ENCODE measurements around the gene ERCC6L2.

ERCC6L2 gene

DNA sequence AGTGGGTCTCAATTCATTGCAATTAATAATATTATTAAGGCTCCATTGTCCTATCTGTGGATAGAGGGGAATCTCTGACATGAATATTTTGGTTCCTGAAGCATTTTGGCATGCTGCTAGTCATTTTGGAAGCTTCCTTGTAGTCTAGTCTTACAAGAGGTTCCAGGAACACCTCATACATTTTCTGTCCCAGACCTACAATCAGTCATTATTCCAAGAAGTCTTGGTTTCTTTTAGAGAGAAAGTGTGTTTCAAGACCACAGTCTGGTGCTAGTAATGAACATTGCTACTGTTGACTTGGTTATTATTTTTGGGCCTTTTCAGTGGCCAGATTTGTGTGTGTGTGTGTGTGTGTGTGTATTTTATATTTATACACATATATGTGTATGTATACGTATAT is 98.9 kb downstream of the ERCC6L2 start:
- FAIRE-seq (no peak), DNase-seq (ENCODE audit: insufficient read length, low spot score) (no peak)

DNA sequence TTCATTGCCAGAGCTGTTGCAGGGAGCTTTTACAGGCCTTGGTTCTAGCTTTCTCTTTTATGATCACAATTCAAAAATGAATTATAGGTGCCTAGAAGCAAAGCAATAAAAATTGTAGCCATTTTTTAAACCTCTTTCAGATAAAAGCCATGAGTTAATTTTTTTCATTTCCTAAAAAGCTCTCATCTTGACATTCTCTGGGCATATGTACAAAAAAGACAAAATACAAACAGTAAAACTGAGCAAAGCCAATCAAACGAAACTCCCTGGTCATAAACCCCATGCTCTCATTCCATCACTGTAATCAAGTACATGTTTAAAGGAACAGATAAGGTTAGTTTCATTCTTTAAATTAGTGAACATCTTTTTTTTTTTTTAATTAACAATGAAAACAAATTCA is 101.9 kb downstream of the ERCC6L2 start:
- no peak for FAIRE-seq
- DNase-seq (ENCODE audit: insufficient read length, low spot score) = no peak

DNA sequence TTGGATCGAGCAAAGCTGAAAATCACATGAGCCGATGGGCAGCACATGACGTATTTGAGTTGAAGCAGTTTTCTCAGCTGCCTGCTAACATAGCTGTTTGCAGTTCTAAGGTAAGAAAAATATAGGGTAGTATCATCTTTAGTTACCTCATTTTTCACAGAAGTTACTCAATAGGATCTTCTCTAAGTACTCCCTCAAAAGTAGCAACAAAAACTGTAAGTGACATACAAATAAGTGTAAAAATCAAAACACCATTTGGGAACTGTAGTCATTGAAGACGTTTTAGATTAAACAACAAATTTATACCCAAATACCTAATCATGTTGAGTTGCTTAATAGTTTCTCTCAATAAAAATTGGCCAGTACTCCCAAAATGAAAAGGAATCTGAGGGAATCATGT is 102.6 kb downstream of the ERCC6L2 start:
- no peak for FAIRE-seq

DNA sequence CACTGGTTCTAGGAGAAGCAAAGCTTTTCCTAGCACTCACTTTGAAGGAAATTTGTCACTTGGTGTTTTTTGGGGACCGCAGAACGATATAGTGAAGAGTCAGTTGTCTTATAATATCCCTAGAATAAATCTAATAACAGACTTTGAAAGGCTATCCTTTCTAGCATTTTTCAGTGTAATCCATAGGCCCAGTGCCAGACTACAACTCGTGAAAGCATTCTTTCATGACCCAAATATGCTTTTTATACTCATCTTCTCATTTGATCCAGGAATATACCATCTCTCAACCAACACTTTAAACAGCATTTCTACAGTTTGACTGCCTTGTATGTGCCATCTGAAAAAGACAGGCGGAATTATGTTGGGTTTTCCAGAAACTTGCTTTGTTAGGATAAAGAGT is 104.0 kb downstream of the ERCC6L2 start:
- DNase-seq (ENCODE audit: insufficient read length, low spot score) (no peak), FAIRE-seq (no peak)

More for the DNA sequence above, 102.6 kb downstream of the ERCC6L2 start:
- DNase-seq (ENCODE audit: insufficient read length, low spot score) = no peak

DNA sequence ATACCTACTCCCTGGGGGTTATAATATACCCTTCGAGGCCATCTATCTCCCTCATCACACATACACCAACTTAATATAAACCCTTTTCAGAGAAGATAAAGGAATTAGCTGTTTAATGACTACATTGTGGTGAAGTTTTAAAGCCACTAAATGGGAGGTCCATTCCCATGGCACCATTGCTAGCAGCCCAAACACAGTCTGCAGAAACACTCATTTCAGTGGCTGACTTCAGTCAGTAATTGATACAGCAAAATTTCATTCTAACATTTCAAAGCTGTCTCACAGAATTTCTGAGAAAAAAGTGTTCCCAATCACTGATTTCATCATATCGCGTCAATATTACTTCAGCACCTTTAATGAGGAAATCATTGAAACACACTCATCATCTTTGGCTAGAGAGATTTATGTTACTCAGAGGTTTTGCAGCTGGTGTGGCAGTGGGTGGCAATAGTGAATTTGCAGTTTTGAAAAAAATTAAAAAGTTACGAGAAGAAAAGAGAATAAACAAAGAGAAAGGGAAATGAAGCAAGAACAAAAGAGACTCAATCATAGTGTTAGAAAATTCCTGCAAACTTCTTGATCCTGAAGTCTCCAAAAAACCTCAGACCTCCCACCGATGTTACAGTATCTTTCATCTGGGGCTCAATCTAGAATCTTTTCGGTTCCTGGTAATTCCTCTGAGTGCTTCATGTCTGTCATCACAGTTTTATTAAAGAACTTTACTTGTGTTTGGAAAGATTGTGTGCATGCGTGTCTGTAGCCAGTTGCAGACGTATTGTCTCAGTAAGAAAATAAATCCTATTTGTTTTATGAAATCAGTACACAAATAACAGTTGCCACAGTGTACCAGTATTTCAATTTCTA is 105.0 kb downstream of the ERCC6L2 start:
- no peak for FAIRE-seq
- no peak for DNase-seq (ENCODE audit: insufficient read length, low spot score)

DNA sequence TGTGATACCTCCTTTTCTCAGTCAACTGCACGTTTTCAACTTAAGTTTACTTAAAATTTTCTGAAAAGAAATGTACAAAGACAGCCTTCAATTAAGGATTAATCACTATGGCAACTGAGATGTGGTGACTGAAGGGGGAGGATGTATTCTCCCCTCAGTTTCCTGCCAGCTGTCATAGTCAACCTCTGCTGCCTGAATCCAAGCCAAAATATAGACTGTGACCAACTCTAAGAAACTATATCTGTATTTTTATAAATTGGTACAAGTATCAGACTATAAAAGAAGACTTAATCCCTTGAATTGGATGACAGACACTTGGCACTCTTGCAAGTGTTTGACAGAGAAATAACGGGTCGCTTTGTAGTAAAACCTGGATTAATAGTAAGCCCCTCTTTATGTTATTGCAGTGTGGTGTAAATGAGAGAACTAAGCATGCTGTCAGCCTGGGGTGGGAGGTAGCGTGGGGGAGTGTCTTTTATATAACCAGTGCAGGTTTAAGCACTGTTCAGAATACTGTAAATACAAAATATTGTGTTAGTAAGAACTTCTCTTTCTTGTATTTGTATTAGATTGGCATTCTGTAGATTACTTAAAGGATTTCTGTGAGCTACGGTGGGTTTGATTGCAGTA is 106.4 kb downstream of the ERCC6L2 start:
- FAIRE-seq = peak; percentile 53
- DNase-seq (ENCODE audit: insufficient read length, low spot score) = no peak

DNA sequence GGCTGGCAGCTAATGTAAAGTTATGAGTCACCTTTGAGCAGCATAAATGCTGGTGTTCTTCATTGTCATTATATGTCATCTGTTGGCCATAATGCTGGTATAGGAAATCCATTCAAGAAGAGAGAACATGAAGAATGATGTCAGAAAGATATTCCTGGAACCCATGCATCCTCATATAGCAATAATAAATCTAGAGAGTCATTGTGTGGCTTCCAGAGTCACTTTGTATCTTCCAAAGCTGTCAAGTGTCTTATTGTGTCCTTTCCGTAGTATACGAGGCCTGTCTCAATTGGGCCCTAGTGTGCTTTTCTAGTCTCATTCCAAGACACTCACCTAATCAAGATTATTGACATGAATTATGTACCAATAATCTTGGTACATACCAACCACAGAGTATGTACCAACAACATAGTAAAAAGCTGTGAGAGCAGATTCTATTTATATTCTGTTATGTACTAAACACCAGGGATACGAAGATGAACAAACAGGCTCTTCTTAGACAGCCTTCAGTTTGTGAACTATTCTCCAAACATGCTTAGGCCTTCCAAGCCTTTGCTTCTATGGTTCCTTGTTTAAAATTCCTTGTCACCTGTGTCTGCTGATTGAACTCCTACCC is 110.1 kb downstream of the ERCC6L2 start:
- DNase-seq (ENCODE audit: insufficient read length, low spot score) (no peak), FAIRE-seq (no peak)

DNA sequence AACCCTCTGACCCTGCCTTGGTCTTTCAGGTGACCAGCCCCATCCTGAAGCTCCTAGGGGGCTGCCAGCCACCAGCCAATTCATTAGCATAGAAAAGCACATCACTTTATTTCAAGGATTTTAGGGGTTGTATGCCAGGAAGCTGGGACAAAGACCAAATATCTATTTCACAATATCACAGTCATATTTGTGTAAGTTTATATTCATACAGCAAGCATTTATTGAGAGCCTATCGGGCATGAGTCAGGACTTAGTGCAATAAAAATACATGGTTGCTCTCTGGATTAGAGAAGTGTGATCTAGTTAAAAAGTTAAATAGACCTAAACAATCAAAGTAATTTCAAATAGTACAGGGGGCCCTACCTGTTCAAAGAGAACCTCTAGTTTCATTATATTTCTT is 113.8 kb downstream of the ERCC6L2 start:
- FAIRE-seq = no peak
- no peak for DNase-seq (ENCODE audit: insufficient read length, low spot score)

DNA sequence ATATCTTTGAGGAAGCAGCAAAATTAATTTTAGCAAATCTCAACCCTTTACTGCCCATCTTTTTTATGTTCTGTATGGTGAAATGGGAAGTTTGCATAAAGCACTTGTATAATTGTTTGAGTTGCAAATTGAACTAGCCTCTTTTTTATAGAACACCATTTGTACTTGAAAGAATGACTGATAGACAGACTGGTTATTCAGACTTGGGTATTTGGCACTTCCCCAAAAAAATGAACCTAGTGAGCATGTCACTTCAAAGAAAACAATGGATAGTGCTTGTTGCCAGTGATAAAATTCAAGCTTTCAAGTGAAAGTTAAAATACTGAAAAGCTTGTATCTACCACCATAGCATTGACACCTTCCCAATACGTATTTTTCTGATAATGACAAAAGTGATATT is 115.8 kb downstream of the ERCC6L2 start:
- FAIRE-seq (no peak), DNase-seq (ENCODE audit: insufficient read length, low spot score) (no peak)

DNA sequence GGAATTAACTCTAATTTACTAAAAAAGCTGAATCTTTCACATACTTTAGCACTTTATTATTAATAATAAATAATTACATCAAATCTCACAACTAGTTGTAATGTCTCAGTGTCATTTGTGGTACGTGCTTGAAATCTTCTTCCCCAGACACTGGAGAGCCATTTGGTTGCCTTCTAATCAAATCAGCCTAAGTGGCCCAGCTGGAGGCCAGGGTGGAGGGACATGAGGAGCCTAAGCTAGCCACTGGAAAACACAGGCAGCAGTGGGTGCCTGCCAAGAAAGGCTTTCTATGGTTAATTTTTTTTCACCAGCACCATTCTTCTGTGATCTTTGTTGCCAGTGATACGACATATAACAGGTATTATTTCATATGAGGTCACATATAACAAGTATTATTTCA is 117.0 kb downstream of the ERCC6L2 start:
- DNase-seq (ENCODE audit: insufficient read length, low spot score) (no peak), FAIRE-seq (no peak)

DNA sequence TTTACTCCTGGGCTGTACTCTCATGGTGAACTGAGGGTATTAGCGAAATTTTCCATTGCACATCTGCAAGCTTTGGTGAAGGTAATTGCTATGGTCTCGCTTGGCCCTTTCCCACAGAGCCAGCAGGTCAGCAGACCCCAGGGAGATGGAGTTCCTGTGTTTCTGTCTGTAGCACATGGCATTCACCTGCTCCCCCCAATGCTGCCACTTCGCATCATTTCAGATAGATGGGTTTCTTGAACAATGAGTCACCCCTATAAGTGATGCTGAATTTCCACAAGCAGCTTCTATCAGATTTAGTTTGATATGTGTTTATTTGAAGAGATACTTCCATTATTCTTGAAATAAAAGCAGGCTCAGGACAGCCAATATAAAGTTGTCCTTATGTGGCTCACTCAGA is 117.8 kb downstream of the ERCC6L2 start:
- DNase-seq (ENCODE audit: insufficient read length, low spot score) = no peak

DNA sequence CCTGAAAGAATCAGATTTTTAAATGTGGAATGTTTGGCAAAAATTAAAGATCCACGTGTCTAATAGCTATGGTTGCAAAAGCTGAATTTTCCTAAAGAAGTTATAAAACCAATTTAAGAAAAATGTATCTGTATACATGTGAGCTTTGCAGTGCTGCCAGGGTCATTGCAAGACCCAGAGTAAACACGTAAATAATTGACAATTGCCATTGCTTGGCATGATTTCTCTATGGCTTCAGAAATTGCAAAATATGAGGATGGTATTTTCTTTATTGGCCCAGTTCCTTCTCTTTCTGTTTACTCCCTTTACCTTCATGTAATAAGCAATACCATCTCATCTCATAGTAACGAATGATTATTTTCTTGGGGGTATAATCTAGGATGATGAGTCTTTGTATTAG is 123.9 kb downstream of the ERCC6L2 start:
- FAIRE-seq (no peak), DNase-seq (ENCODE audit: insufficient read length, low spot score) (no peak)

More for the DNA sequence above, 117.8 kb downstream of the ERCC6L2 start:
- no peak for FAIRE-seq

DNA sequence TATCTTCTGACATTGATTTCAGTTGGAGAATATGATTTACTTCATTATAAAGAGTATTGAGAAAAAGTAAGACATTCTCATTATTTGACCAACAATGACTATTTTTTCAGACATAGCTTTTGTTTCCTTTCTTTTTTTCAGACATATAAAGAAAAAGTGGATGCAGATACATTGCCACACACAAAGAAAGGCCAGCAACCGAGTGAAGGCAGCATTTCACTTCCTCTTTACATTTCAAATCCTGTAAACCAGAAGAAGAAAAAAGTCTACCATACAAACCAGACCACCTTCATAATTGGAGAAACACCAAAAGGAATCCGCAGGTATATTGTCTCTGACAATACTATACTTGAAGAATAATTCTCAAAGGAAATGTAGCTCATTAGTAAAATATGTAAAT is 128.9 kb downstream of the ERCC6L2 start:
- DNase-seq (ENCODE audit: insufficient read length, low spot score) (no peak), FAIRE-seq (no peak)

DNA sequence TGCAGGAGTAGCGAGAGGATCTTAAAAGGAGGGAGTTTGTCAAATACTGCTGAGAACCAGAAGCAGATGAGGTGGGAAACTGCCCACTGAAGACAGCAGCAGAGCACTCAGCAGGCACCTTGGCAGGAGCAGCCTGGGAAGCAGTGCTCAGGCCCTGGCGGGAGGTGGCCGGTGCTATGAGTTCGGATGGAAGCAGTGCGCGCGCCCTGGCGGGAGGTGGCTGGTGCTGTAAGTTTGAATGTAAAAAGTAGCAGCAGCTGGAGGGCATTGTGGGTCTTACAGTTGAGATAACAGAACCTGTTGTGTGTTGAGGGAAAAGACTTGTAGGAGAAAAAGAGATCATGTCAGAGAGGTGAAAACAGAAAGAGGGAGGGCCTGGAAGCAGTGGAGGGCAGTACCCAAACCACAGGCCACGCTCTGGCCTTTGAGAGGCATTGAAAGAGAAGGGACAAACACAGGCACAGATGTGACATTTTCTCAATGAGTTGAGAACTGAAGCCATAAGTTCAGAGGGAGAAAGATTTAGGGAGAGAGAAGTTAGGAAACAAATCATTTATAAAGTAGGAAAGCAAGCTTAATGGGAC is 130.9 kb downstream of the ERCC6L2 start:
- DNase-seq (ENCODE audit: insufficient read length, low spot score) (no peak), FAIRE-seq (no peak)

DNA sequence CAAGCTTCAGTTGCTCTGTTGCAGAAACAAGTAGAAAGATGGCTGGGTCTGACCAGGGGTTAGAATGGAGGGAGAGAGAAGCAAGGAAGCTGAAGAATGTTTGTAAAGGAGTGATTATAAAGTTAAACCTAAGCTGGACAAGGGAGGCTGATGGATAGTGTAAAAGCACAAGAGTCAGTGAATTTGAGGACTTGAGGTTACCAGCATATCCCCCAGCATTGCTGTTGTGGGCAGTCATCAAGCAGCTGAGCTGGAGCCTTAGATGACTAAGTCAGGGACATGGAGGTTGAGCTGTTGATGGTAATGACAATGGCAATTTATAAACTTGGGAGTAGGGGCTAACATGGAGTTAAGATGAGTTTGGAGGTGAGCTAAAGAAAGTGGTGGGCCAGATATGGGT is 131.5 kb downstream of the ERCC6L2 start:
- no peak for FAIRE-seq
- no peak for DNase-seq (ENCODE audit: insufficient read length, low spot score)

DNA sequence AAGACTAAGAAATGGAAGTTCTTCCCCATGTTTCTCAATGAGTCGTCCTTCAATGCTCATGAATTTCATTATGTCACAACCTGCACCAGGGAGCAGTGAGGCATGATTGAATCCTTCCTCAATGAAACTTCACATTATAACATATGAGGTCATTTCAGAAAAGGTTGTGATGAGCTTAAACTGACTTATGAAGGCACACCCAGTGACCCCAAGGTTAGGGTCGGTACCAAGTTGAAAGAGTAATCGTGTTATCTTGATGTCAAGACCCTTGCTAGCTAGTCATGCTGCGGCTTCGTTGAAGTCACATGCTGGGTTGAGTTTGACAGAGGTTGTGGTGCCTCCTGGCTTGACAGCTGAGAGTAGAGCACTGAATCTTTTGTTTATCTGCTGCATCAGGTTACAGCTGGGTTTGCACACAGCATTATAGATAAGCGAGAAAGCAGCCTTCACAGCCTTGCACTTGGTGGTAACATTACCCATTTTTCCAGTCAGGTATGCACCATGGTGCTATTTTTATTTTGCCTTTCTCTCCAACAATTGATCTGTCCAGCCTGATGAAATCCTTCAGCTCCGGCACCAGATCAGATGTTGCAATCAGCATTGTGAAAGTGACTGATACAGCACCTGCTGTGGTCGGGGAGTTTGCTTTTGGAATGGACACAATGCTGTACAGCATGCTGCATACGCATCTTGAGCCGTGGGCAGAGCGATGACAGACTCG is 133.2 kb downstream of the ERCC6L2 start:
- no peak for FAIRE-seq
- no peak for DNase-seq (ENCODE audit: insufficient read length, low spot score)

DNA sequence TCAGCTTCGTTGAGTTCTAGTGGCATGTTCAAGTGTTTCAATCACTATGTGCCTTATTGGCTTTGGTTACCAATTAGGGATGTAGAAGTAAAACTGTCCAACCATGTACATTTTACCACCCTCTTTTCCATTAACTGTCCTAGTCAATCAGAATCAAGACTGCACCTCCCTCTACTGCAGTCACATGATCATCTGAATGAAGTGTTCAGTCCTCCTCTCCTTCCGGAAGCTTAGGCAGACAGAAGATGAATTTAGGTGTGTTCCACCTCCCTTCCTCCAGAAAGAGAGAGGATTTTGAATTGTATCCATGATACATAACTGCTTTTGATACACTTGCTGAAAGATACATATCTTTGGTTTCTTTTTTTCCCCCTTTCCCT is 133.7 kb downstream of the ERCC6L2 start:
- FAIRE-seq (no peak), DNase-seq (ENCODE audit: insufficient read length, low spot score) (no peak)

DNA sequence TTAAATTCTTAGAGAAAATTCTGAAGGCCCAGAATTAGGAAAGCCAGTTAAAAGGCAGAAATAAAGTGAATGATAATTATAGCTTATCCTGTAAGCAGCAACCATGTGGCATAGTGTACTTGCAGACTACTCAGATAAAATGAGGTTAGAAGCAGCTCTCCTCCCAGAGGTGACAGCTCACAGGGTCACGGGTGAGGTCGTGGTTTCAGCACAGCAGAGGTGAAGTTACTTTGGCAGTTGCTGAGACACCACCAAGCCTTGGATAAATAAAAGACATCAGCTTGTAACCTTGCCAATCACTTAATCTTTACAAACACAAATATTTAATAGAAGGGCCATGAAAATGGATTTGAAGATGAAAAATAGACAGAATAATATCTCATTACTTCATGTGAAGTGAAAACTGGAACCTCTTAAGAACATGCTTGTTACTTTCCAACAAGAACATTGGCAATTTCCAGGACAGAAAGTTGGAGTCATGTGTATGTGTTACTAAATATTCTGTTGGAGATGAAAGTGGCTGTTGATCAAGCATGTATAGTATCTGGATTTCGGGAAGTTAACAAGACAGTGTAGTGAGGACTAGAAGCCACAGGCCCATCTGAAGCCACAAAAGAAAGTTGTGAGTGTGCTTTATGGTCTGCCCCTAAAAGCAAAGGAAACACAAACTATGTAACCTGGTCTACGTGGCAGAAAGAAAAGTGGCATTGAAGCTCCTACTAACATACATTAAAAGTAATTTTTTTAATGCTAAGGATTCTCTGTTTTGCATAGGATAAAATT is 134.4 kb downstream of the ERCC6L2 start:
- no peak for FAIRE-seq
- DNase-seq (ENCODE audit: insufficient read length, low spot score) = no peak

DNA sequence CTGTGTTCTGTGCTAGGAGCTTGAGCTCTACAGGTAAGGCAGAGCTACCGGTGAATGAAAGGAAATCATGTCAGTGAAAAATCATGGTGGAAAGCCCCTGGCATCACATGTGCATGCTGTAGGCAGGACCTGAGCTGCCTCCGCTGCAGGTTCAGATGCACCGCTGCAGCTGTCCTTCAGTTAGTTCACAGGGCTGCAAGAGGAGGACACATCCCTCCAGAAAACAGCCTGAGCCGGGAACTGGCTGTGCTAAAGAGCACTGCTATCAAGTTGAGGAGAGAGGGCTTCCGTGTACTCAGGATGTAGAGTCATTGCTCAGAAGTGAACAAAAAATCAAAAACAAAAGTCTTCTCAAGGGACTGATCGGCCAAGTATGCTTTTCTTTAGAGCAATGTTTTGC is 138.6 kb downstream of the ERCC6L2 start:
- DNase-seq (ENCODE audit: insufficient read length, low spot score) (no peak), FAIRE-seq (no peak)

All from GM19239 (cell line).